Right lung (tissue), 5 donors: ENCODE measurements around the gene SATB1. TPM values are rescaled to one million over a fixed set of nuclear protein-coding genes. Genes with fewer than 3 reads are reported as not detected.

ENCODE experiments used
- DNase-seq, 2 donors: peaks; one replicate each; pipeline ENCODE4 v3.0.0-alpha.2; 2013
- polyA plus RNA-seq, 5 donors: library from polyadenylated mRNA; unstranded; fragments of 120-200 nt; gene quantifications; one replicate each; pipeline versions ENCODE4 v1.2.1 to v1.2.3, GENCODE V29; 2013; ENCODE audit warnings: inconsistent platforms in 1 of 5, low replicate concordance in 1 of 5; ENCODE audit not compliant: insufficient read length in 5 of 5, insufficient read depth in 1 of 5

Gene SATB1
- polyA plus RNA-seq, 5 donors = 40.0 to 57.3 (median 56.3) TPM

DNA sequence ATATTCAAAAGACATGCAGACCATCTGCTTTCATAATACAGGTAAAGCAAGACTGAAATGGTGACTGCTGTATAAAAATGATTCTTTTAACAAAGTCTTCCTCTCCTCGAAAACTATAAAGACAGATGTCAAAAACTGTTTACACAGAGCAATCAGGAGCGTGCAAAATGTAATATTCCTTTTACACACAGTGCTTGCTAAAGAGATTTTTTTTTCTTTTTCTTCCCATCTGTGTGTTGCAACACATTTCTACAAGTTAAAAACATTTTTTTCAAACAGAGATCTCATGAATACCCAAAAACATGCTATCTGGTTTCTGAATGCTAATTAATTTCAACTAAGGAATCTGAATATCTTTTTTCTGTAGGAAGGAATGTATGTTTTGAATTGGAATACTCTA lies 22.1 kb downstream of the SATB1 start:
- DNase-seq = no peak

DNA sequence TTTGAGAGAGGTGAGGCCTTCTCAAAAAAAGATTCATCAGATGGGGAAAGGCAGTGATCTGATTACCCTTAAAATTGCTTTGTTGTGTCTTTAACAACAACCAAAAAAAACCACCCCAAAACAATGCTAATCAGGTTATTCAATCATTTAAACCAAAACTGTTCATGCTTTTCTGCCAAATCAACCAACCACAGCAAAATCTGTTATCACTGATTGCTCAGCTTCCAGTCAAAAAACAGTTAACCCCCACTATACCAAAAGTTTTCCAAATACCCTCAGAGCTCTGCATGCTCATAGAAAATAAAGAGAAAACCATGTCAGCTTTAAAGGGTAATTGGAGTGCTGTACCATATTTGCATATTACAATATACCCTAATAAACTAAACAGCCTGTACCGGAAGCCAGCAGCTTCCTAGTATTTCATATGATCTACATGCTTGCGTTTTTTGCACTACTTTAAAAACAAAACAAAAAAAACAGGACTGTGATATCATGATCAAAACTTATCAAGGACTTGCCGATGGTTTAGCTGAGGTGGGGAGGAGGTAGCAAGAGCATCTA lies 22.8 kb downstream of the SATB1 start:
- DNase-seq = no peak

DNA sequence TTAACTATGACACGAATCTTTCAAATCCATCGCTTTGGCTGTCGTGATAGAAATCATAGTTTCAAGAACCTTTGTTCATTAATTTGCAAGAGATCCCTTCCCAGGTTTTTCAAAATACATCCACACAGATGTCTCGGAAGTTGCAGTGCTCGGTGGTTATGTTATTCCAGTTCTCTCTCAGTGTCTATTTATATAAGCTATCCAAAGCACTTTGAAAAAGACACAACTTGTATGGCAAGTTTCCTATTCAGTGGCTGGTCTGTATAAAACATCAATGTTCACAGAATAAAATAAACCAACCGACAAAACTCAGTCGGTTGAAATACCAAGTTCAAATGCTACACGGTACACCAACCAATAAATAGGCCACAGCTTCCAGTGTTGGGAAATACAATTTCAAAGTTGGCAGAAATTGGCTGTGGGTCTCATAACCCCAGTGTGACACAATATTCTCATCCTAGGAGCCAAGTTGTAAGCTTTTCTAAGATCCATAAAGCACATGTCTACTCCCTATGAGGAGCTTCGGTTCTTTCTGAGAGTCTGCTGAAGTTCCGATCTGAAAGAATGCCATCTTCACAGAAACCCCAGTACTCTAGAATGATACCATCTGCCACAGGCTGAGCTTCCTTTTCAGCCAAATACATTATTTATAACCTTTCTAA lies 23.7 kb downstream of the SATB1 start:
- no peak for DNase-seq

DNA sequence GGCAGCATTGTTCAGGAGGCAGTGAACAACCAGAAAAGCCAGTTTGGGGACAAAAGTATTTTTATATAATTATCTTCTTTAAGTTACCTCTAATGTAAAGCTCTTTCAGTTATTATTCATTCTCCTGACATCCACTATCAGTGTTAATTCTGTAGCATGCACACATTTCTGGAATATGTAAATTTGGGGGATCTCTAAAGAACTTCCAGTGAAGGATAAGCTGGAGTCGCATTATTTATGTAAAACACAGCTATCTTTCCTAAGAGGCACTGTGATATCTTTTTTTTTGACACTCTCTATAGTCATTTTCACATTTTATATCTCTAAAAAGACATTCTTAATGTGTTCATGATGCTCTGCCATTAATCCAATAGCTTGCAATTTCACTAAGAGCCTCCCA lies 26.7 kb downstream of the SATB1 start:
- DNase-seq = no peak

DNA sequence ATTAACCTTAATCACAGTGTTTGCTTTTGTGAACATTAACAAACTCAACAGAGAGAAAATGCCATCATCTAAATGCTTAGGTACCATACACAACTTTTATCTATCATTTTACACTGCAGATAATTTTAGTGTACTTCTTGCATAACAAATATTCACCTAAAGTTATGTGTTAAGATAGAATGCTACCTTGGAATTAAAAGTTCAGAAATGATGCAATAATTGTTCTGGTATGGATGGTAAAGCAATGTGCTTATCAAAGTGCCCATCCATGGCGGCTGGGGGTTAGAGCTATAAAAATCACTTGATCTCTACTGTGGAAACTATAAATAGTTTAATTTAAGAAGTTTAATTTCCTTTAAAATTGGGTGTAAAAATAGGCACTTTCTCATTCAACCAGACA lies 28.7 kb downstream of the SATB1 start:
- no peak for DNase-seq

DNA sequence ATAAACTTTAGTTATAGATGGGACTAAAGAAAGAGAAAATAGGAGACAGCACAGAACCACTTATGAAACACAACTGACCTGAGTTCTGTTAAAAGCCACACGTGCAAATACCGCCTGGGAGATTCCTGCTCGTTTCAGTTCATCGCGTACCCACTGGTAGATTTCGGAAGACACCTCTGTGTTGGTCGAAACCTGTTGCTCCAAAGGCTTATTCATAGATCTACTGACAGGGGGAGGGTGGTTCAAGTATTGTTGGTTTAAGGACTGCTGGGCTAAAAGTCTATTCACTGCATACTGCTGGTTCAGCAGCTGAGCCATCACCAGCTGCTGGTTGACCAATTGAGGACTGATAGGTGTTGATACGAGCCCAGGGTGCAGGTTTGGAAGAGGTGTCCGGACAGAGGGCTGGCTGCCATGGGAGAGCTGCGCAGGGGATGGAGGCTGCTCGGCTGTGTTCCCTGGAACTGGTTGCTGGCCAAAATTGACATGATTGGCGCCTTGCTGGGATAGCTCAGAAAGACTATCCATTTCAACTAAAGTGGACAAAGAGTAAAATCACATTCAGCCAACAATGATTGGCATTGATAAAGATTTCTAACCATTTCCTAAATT lies 30.6 kb downstream of the SATB1 start:
- no peak for DNase-seq

DNA sequence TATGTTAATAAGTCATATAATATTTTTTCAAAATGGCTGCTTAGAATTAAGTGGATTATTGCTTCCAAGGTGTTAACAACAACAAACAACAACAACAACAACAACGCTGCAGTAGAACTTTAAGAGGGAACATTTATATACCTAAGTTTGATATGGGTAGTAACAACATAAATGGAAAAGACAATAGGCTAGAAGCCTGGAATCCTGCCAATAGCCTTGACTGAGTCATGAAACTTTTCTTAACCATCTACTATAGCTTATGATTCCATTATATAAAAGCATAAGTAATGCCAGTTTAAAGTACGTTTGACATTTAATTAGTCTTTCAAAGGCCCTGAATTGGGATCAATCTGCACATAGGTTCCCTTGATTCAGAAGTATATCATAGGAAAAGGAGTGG lies 31.2 kb downstream of the SATB1 start:
- DNase-seq = no peak

DNA sequence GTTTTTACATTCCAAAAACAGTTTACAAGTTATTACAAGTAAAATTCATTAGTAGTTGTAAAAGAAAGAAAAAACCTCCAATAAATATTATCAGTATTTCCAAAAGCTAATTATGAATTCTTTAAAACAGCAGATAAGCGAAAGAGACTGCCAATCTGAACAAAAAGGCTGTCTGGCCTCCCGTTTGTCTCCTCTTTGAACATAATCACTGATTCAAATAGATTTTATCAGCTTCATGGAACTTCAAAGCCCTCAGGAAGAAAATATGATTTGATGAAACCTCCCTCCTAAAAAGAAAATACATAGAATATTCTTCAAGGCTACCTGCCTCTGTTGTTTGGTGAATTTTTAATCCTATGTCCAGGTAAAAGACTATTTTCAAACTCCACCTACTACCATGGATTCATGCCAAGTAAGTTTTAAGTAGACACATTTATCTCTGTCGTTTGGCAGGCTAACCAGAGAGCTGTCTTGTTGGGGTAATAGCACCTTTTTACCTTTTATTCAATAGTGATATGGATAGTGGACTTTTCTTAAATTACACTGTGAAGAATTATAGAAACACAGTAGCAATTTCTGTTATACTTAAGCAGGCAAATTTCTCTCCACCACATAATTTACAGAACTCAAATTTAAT lies 35.0 kb downstream of the SATB1 start:
- DNase-seq = no peak

DNA sequence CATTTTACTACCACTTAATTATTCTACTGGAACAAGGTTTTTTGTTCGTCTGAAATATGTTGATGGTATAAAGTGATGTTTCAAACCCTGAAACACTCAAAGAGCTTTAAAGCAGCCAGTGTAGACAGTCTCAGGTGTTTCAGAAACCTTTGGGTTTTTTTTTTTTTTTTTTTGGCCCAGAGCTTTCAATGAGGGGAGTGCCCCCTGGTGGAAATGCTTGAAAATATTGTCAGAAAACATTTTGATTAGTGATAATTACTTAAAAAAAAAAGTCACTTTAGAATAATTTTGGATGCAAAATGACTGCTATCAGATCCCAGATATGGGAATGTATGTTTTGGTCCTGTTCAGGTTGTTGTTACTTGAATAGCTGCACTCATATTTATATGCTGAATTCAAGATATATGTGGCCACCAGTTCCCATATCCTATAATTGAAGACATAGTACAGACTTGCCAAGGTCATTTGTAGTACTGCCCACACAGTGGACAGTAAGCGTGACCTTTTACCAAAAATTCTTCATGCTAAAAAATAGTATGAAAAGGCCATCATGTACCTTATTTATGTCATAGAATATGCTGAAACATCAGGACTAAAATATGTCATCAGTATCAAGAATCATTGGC lies 35.9 kb downstream of the SATB1 start:
- DNase-seq = peak in 1 of 2 donors; percentile 2

DNA sequence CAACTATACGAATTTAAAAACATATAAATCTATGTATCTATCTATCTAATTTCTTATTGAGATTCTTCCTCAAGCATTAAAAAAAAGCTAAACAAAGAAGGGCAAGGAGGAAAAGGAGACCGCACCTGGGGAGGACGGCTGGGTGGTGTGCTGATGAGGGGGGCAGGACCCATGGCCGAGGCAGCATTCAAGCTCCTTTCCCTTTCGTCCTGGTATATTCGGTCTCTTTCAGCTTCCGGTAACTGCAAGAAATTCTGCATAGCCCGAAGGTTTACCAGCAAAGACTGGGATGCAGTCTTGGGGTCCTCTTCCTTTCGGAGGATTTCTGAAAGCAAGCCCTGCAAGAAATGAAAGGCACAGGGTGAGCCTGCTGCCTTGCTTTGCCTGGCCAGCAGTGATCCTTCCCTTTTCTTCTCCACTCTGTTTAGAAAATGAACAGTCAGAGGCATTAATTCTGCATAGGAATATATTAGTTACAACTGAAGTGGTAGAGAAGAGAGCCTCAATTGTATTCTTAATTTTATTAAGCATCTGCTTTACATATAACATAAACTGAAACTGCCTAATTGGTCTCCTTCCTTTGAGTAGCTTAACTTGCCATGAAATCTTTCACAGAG lies 38.8 kb downstream of the SATB1 start:
- DNase-seq = no peak

DNA sequence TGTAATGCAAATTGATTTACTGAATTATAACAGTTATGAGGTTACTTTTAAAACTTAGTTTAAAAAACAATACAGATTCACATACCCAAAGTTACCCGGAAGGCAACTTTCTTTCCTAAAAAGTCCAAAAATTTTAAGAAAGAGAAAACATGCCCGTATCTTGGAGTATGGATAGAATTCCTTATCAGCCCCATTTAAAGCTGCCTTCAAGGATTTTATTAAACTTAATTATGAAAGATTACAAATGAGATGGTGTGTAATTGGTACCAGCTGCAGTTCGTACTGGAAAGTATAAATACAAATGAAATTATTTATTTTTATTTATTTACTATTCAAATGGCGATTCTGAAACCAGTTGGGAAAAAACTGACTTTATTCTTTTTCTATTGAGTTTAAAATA lies 39.4 kb downstream of the SATB1 start:
- DNase-seq = no peak

DNA sequence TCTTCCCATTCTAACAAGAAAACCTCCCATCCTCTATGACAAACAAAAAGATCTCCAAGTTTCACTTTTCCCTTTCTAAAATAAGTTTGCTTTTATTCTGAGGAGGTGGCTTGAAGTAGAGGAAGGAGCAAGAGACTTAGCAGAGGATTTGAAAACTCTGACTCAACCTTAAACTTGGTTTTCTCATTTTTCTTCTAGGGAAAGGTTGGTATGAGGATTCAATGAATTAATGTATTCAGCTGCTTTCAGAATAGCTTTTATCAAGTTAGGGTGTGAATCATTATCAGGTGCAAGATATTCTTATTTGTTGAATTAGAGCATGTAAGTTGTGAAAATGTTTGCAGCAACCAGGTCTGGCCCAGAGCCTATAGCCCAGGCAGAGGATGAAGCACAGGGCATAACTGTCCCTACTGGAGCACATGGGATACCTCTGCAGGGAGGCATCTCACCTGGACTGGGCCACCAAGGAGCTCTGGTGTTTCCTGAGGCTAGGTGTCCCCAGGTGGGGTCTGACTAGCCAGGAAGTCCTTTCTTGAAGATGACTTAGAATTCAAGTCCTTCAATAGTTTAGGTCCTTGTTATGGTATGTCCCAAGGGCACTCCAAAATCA lies 42.3 kb downstream of the SATB1 start:
- DNase-seq = no peak

DNA sequence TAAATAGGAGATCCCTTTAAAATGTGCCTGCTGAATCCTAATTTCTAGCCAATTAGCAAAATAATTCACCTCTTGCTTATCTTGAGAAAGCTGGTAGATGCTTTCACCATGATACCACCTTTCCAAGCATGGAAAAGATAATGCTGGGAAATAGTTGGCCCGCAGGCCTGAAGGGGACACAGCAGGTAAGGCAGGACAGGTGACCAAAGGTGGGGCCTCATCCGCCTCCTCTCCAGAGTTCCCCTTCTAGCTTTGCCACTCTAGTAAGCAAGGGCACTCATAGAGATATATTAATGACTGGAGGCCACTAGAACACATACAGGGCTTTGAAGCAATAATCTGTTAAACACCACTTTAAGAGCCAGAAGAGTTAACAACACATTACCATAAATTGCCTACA lies 45.5 kb downstream of the SATB1 start:
- DNase-seq = no peak

DNA sequence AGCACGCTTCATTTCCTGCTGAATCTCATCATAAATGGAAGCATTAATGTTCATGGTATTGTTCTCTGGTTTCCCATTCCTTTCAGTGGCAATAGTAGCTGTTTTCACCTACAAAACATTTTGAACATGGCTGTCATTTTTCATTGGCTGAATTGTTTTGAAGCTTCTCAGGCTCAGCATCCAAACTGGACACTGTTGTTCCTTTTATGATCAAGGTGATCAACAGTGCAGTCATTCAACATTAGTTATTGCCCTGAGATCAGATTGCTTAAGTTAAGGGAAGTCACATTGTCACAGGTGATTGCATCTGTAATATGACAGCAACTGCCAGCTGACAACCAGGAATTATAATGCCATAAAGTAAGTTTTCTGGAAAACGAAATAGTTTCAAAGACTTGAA lies 46.9 kb downstream of the SATB1 start:
- DNase-seq = no peak

DNA sequence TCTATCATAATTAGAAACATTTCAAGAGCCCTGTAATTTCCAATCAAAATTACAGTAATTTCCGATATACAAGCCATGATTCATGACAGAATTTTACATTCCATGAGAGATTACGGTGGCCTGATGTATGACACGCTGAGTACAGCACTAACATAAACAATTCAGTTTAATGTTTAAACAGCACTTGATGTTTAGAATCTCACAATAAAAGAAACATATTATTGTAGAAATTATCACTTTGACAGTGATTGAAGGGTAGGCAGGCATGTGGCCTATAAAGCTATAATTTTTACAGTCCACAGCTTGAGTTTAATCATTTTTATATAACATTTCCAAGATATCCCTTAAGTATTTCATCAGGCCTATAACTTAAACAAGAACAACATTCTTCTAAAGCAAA lies 48.5 kb downstream of the SATB1 start:
- DNase-seq = no peak

DNA sequence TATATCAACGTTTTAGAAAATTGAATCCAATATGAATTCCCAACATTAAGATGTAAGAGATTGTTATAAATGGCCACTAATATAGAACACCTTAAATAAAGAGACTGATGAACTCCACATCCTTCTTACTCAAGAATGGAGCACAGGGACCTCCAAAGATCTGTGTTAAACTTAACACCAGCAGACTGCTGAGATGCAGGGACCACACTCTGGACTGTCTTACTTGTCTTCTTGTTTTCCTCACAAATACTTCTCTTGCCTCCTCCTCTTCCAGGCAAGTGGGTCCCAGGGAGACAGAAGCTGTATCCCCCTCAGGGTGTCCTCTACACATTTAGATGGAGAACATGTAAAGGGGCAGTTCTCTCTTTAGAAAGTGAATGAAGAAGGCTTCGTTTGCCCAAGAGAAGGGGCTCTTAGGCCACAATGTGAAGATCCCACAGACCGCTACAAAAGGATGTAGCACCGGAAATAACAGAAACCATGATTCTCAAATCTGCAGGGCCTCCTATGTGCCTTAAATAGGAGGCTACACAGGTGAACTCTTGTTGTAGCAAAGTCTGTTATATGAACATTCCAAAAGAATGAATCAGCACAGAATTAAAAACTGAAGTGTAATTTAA lies 52.2 kb downstream of the SATB1 start:
- DNase-seq = no peak

DNA sequence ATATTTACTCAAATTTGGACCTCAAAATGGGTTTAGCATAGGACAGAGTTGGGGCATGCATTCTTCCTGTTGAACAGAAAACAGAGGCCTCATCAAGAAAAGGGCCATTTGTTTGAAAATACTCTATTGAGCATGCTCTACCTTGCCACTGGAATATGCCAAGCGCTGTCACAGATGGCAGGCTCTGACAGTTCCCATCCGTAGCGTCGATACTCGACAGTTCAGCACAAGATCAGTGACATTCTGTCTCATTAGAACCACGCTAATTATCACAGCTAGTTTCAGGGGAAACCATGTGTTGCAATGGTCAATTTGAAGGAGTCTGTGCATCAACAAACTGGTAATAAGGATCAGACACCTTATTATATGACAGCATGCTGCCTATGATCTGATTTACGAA lies 54.5 kb downstream of the SATB1 start:
- no peak for DNase-seq

DNA sequence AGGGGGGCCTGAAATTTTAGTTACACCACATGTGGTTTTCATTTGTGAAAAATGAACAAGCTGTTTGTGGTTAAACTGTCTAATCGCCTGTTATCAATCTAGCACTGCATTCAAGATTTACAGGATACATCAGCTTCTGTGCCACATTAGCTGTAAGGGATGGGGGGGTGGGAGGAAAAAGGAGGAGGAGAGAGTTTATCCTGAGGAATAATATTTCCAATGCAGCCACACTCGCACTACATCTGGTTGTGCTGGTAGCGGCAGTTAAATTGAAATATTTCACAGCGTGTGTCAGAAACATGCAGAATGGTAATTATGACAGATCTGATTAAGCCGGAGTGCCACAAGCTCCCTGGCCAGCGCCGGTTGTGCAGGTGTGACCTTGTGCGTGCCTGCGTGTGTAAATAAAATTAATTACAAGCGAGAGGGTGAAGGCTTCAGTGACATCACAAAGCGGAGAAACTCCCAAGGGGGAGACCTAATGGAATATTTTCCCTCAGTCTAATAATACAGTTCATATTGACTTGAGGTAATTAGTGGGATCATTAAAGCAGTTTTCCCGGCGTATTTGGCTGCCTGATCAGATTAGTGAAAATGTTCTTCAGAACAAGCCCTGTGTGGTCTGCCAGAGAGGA lies 55.5 kb downstream of the SATB1 start:
- no peak for DNase-seq

DNA sequence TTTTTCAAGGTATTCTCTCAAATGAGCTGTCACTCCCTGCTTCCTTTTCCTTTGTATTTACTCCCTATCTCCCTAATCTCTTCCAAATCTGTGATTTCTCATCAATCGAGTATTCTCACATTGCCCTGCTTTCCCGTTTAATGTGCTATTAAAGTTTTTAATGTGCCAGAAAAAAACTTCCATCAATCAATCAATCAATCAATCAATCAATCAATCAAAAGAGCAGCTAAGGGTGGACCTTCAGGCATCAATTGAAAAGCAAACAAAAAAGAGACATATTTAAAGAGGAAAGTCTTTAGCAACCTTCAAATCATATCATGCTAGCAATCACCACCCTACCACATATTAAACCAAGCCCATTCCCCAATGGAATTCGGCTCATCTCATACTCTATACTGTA lies 58.9 kb downstream of the SATB1 start:
- no peak for DNase-seq

DNA sequence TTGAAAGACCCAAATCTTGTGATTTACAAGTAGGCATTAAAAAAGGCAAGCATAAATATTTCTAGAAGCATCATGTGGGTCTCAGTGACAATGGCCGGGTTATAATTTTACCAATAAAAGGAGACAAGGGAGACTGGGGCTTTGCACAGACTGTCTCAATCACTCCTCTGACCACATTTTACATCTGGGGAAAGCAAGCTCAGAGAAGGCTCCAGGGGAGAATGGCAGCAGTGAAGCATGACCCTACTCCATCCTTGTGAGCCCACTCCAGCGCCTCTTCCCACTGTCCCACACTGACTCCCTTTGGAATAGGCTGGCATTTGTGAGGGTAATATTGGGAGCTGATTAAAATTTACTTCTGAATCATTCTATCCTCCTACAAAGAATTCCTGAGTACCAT lies 61.8 kb downstream of the SATB1 start:
- no peak for DNase-seq

DNA sequence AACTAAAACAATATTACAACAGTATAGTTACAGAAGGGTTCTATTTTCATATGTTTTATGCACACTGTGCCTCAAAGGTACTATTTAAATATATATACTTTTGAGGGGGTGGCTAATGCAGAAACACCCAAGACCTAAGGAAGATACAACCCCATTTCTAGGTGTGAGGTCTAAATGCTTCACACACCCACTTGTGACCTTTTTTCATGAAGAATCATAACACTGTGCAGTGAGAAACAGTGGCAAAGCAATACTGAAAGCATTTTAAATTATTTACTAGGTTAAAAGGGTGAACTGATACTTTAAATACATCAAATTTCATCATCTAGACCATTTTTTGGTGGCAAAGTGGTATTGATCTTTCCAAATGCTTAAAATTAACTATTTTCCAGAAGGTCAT lies 67.4 kb downstream of the SATB1 start:
- no peak for DNase-seq
